GM11168 (cell line): Measurements from ENCODE around the gene SPRTN.

ENCODE experiments used
- in situ Hi-C: fragments of 300-500 bp; cut with MboI; formaldehyde crosslinking; loops from one replicate; pipeline ENCODE4 v1.12.0; 2022; ENCODE audit warnings: low sequenced_read_pairs; ENCODE audit not compliant: unreplicated experiment

The SPRTN gene, protein sequence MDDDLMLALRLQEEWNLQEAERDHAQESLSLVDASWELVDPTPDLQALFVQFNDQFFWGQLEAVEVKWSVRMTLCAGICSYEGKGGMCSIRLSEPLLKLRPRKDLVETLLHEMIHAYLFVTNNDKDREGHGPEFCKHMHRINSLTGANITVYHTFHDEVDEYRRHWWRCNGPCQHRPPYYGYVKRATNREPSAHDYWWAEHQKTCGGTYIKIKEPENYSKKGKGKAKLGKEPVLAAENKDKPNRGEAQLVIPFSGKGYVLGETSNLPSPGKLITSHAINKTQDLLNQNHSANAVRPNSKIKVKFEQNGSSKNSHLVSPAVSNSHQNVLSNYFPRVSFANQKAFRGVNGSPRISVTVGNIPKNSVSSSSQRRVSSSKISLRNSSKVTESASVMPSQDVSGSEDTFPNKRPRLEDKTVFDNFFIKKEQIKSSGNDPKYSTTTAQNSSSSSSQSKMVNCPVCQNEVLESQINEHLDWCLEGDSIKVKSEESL

DNA sequence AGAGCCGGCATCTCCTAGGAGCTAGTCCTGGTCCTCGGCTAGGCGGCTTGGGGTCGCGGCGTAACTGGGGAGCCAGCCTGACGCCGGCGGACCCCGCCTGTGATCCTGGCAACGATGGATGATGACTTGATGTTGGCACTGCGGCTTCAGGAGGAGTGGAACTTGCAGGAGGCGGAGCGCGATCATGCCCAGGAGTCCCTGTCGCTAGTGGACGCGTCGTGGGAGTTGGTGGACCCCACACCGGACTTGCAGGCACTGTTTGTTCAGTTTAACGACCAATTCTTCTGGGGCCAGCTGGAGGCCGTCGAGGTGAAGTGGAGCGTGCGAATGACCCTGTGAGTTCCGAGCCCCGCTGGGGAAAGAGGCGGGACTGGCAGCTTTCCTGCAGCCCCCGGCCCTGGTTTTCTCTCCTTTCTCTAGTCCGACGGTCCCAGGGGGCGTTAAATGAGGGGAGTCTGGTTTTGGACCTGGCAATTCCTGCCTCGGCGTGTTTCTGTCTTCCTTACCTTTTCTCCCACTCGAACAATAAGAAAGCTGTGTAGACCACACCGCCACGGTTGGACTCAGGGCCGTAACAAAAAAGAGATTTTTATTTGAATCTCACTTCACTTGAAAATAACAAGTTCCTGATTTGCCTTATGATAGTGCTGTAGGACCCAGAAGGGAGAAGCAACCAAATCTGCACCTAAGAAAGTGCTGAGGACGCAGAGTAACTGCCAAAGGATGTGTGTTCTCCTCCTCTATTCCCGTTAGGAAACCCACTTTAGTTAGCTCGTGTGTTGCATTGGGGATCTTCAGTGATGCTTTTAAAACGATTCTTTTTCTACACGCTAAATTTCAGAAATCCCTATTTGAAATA lies at the start of gene SPRTN:
SPRTN (plus strand) TSS at position 24 of the 859 bp plus-strand sequence; CDS start at position 115, 91 bp downstream.
- in situ Hi-C loops = no loop called here

DNA sequence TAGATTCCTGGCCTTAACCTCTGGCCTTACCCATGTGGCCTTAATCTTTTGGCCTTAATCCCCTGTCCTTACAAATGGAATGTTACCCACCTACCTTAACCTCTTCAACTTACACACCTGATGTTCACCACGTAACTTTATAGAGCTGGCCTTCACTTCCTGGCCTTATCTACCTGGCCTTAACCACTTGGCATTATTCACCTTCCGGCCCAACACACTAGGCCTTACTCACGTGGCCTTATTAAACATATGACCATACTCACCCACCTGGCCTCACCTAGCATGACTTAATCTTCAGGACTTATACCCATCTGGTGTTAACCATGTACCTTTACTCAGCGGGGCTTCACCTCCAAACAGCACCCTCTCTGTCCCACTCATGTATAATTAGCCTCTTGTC lies 42.2 kb upstream of the SPRTN start:
- in situ Hi-C loops = no loop called here

DNA sequence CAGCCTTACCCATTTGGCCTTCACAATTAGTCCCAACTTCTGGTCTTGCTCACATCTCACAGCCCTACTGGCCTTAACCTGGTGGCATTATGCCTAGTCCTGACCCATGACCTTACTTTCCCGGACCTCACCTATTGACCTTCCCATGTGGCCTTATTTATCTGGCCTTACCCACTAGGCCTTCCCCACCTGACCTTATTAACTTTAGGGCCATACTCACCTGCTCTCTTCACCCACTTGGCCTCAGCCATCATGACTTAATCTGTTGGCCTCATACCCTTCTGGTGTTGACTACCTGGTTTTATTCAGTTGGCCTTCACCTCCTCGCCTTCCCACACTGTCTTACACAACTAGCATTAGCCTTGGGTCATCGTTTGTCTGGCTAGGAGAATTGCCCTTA lies 36.1 kb upstream of the SPRTN start:
- in situ Hi-C loops = no loop called here

DNA sequence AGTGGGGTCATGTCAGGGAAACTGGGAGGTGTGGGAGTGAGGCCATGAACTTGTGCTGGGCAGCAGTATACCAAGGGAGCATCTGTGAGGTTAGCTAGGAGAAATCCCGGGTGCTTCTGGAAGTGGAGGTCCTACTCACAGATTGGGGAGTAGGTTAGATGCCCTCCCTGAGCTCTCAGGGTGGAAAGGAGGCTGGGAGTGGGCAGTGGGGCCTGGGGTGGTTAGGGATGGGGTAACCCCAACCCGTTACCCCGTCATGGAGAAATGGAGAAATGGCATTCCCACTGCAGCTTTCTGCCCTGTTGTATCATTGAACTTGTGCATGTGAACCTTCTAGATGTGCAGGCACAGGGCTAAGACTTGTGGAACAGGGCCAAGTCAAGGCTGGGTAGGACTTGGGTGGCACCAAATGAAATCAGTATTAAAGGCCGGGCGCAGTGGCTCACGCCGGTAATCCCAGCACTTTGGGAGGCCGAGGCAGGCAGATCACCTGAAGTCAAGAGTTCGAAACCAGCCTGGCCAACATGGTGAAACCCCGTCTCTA lies 27.6 kb upstream of the SPRTN start:
- in situ Hi-C loops = no loop called here

DNA sequence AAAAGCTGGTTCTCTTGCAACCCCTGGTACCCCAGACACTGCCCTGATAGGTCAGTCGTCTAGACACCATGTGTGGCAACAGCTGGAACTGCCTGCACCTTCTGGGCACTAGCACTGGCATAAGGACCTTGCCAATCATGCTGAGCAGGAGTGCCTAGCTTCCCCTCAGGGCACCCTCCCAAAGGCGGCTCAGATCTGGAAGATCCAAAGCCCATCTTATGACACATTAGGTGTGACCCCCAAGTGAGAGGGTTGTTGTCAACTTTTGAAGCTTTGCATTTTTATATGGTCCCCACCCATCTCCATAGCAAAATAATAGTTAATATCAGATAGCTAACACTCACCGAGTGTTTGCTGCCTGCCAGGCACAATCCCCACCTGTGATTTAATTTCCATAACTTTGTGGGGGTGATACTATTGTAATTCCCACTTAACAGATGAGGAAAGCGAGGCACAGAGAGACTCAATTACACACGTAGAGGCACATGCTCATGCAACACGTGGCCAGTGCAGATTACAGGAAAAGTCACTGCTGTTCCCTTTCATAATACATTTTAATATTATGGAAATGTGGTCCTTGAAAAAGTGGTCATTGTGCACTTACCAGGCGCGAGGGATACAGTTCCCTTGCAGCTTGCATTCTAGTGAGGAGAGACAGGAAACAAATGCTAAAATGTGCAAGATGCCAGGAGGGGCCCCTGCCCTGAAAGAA lies 26.2 kb upstream of the SPRTN start:
- in situ Hi-C loops = no loop called here

DNA sequence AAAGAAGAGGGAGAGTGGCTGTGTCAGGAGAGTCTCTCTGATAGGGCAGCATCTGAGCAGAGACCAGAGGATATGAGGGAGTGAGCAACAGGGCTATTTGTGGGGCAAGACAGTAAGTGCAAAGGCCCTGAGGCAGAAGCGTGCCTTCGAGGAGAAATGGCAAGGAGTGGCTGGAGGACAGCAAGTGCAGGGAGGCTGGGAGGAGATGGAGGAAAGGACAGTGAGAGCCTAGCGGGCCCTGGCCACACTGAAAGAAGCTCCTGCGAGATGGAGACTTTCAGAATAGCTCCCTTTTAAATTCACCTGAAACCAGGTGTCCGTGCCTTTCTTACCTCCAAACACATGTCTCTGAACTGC lies 25.7 kb upstream of the SPRTN start:
- in situ Hi-C loops = no loop called here

DNA sequence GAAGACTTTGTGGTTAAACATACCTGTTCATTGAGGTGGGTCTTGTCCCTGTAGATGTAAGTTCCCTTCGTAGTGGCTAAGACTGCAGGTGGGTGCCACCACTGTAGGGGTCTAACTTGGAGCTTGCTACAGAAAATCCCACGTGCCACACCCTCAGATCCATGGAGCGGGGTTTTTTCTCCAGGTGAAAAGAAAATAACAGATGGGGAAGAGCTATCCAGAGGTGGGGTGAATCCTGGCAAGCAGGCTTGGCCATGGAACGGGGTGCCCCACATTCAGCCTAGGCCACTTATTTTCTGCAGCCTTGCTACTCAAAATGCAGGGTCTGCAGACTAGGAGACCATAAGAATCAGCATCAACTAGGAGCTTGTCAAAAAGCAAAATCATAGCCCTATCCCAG lies 24.4 kb upstream of the SPRTN start:
- in situ Hi-C loops = no loop called here

DNA sequence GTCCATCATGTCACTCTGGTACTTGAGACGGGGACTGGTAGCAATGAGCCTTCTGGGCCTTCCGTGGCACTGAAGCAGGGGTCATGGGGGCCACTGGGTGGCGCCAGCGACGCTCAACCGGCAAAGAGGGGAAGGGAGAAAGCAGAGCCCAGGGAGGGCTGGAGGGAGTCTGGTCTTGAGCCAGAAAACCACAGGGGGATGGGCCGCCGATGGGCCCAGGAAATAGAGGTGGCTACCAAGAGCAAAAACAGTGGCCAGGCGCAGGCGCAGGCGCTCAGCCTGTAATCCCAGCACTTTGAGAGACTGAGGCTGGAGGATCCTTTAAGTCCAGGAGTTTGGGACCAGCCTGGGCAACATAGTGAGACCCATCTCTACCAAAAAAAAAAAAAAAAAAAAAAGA lies 22.2 kb upstream of the SPRTN start:
- in situ Hi-C loops = no loop called here

DNA sequence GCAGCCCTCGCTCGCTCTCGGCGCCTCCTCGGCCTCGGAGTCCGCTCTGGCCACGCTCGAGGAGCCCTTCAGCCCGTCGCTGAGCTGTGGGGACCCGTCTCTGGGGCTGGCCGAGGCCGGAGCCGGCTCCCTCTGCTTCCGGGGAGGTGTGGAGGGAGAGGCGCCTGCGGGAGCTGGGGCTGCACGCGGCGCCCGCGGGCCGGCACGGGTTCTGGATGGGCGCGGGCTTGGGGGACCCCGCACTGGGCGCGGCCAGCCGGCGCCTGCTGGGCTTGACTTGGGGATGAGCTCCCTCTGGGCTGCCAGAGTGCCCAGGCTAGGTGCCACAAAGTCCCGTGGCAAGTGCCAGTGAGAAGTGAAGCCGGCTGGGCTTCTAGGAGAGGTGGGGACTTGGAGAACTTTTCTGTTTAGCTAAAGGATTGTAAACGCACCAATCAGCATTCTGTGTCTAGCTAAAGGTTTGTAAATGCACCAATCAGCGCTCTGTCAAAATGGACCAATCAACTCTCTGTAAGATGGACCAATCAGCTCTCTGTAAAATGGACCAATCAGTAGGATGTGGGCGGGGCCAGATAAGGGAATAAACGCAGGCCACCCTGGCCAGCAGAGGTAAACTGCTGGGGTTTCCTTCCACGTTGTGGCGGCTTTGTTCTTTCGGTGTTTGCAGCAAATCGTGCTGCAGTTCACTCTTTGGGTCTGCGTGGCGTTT lies 20.6 kb upstream of the SPRTN start:
- in situ Hi-C loops = no loop called here

DNA sequence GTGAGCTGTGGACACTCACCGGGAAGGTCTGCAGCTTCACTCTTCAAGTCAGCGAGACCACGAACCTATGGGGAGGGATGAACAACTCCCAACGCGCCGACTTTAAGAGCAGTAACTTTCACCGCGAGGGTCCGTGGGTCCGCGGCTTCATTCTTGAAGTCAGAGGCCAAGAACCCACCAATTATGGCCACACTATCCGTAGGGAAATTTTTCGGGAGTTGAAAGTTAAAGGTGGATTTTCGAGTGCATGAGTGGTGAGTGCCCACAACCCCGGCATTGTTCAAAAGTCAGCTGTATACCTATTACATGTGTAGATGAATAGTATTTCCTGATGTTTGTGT lies 20.1 kb upstream of the SPRTN start:
- in situ Hi-C loops = no loop called here

DNA sequence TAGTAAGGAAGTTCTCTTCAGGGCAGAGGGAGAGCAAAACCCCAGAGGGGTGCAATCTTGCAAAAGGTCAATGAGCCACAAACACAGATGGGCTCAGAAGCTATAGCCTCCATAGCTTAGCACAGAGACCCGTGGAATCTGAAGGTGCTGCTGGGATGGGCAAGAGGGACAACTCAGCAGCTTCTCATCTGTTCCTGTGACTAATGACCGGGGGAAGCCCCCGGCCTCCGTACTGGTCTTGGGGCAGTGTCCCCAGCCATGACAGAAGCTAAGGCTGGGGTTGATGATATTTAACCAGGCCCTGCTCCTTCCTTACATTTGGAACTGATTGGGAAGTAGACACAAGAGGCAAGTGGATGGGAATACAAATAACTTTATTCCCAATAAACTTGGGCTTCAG lies 19.5 kb upstream of the SPRTN start:
- in situ Hi-C loops = no loop called here

DNA sequence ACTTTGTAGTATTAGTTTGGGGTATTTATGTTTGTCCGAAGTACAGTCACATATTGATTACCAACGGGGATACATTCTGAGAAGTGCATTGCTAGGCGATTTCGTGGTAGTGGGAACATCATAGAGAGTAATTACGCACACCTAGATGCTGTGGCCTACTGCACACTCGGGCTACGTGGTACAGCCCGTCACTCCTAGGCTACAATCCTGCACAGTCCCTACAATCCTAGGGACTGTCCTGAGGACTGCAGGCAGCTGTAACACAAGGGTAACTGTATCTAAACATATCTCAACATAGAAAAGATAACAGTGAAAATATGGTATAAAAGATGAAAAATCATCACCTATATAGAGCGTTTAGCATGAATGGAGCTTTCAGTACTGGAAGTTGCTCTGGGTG lies 19.0 kb upstream of the SPRTN start:
- in situ Hi-C loops = no loop called here

DNA sequence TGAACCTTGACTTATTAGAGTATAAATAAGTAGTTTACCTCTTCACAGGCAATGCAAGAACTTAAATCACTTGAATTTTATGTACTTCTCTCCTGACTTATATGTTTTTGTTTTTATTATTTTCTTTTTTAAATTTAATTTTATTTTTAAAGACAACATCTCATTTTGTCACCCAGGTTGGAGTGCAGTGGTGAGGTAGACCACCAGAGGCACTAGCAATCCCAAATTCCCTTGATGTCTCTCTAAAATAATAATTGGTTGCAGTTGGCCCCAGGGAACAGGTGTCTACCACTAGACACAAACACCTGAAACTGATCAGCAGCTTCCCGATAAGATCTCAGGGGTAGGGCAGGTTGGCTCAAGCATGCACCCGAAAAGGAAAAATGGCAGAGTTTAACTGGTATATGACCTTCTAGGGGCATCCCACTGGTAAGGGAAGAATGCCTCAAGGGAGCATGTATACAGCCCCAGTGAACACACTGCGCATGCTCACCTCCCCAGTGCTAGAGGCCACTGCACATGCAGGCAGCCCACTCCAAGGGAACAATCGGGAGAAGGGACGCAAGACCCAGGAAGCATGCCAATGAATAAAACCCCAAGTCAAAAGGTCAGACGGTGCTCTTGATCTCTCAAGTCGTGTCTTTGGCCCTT lies 15.1 kb upstream of the SPRTN start:
- in situ Hi-C loops = no loop called here

DNA sequence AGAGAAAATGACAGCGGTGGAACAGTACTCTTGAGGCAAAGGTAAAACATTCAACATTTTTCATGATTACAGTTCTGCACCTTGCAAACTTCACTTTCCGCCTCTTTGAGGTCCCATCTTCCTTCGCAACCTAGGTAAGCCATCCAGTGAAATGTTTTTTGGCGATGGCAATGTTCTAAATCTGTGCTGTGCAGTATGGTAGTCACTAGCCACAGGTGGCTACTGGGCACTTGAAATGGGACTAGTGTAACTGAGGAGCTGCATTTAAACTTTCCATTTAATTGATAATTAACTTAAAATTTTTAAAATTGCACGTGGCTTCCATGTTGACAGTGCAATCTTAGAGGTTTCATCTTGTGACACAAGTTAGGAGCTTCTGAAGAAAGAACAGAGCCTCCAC lies 13.4 kb upstream of the SPRTN start:
- in situ Hi-C loops = no loop called here

DNA sequence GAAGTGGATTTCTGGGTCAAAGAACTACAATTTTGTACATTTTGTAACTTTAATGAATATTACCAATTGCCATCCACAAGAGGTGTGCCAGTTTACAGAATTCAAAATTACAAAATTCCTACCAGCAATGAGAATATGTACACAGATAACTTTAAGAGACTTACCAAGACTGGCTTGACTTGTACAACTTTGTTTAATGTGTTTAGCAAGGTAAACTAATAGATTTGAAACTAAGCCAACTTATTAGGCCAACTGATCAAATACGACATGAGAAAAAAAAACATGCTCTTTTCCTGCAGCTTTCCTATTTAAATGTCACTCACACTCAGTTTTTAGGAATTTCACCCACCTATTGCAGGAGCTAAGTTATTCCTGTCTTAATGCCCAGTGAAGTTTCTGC lies 11.8 kb upstream of the SPRTN start:
- in situ Hi-C loops = no loop called here

DNA sequence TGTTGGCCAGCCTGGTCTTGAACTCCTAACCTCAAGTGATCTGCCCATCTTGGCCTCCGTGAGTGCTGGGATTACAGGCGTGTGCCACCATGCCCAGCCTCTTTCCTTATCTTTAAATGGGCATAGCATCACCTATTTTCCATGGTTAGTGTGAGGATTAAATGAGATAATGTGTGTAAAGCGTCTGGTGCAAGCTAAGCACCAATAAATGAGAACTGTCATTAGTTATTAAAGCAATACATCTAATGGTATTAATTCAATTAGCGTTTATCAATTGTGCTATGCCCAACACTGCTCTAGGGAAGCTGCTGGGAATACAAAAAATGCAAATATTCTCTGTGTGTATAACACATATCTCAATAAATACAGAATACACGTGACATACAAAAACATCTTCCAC lies 10.5 kb upstream of the SPRTN start:
- in situ Hi-C loops = no loop called here

DNA sequence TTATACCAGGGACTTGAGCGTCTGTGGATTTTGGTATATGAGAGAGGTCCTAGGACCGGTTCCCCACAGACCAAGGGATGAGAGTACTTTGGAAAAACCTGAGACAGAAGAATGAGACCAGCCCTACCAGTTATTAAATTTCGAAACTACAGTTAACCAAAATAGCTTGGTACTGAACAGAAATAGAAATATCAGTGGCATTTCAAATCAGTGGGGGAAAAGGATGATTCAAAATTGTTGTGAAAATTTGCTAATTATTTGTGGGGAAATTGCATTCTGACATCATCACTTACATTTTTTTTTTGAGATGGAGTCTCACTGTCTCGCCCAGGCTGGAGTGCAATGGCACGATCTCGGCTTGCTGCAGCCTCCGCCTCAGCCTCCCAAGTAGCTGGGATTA lies 8.6 kb upstream of the SPRTN start:
- in situ Hi-C loops = no loop called here

DNA sequence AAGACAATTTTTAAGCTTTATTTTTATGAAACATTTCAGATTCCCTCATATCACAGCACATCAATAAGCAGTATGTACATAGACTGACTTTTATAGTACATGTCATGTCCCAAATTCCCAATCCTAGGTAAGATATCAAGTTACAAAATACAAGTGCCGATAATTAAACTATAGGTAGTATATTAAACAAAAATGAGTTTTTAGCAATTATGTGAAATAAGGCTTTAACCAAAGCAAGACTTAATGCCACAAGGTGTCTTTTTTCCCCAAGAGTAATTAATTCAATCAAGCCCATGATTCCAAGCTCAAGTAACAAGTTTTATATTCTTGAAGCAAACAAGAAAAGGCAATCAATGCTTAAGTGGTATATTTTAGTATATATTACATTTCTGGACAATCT lies 5.3 kb upstream of the SPRTN start:
- in situ Hi-C loops = no loop called here

DNA sequence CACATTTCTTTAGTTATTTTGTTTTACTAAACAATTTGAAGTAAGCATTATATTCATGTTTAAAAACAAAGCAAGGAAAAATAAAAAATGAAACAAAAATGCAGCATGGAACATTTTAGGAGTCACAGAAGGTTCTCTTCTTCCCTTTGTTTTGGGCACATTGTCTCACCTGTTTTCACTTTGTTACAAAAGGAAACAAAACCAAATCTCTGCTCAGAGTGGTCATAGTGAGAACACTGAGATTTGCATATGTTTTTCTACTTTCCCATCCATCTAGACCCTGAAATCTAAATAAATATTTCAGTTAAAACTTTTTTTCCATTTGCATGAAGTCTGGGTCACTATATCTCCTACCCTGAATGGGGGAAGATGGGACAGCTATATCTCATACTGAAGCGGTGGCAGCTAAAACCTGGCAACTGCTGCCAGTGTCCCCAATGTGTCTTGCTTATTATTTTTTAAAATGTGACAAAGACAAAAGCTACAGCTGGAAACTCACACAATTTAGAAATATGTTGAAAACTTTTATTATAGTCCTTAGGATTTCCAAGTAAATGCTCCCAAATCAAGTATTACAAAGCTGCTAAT lies 3.9 kb upstream of the SPRTN start:
- in situ Hi-C loops = no loop called here
